Measurements from ENCODE around the gene TMEM8B. TPM values are rescaled to one million over a fixed set of nuclear protein-coding genes. Genes with fewer than 3 reads are reported as not detected.

The TMEM8B gene
- total RNA-seq, 2 experiments from 2014 or later = 5.9 to 6.0 TPM

DNA sequence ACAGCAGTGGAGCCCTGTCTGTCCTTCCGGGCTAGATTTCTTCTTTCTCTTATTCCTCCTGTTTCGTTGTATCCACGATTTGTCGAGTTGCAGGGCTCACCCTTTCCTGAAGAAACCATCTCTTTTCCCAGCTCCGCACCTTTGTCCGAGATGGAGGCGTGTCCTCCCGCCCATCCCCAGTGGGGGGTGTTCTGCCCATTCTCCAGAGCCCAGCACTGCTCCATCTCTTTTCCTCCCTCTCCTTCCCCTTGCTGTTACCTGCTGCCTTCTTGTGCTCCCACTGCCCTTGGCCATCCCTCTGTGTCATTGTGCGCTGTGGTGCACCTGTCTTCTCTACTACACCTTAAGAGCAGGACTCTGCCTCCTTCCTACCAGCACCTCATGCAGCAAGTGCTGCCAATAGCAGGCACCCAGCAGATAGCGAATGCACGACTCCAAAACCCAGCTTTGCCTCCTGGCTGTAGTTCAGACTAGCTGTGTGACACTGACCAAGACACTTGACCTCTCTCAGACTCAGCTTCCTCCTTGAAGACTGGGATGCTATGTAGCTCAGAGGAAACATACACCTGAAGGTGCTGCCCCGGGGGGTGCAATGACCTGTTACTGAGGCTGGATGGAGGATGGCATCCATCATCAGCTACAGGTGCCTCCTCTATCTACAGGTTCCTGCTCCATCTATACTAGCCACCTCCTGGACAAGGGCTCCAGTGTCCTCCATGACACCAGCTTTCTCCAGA is 32.3 kb downstream of the TMEM8B start:
- no peak overlapping the region for H3K4me3 Mint-ChIP-seq
- H3K36me3 Mint-ChIP-seq = no peaks in the 10 kb centered on the region
- no peak for DNase-seq
- no peaks in the 10 kb centered on the region for H3K4me1 Mint-ChIP-seq (ENCODE audit: low read depth)
- peaks cover 15% of the 10 kb centered on the region for H3K27me3 Mint-ChIP-seq
- POLR2A ChIA-PET = no interaction called here
- CTCF ChIA-PET = interaction anchor here (1.2 to 1.8 kb wide), 3 partner anchors 21 to 71 kb away, joined by 5 to 6 read pairs (median 5); no protein-coding TSS in a partner anchor
- no peak overlapping the region for H3K27ac Mint-ChIP-seq
- H3K9me3 Mint-ChIP-seq = no peaks in the 10 kb centered on the region
- intact Hi-C loops (cut with micrococcal nuclease) = no loop called here

DNA sequence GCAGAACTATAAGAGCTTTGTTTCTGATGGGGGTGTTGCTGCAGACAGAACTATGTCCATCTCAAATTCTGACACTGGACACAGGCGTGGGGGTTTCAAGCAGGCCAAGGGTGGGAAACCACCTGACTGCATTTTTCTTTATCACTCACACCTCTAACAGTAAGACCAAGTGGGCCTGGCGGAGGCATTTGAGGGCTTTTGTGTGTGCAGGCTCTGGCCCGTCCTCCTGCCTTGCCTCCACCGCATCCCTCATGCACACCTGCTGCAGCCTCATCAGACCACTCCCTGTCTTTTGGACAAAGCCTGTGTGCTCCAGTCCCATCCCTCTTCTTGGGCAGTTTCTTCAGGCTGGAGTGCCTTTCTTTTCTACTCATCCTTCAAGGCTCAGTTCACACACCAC is 33.3 kb downstream of the TMEM8B start:
- intact Hi-C loops (cut with micrococcal nuclease) = no loop called here
- no peak overlapping the region for H3K27ac Mint-ChIP-seq
- CTCF ChIA-PET = interaction anchor here (2.9 kb wide), 1 partner anchor 20 kb away, joined by 19 read pairs; no protein-coding TSS in a partner anchor
- no peak for DNase-seq
- H3K4me3 Mint-ChIP-seq = no peak overlapping the region
- peaks cover 15% of the 10 kb centered on the region for H3K27me3 Mint-ChIP-seq
- H3K4me1 Mint-ChIP-seq (ENCODE audit: low read depth) = no peaks in the 10 kb centered on the region
- POLR2A ChIA-PET = no interaction called here
- no peaks in the 10 kb centered on the region for H3K36me3 Mint-ChIP-seq
- no peaks in the 10 kb centered on the region for H3K9me3 Mint-ChIP-seq

DNA sequence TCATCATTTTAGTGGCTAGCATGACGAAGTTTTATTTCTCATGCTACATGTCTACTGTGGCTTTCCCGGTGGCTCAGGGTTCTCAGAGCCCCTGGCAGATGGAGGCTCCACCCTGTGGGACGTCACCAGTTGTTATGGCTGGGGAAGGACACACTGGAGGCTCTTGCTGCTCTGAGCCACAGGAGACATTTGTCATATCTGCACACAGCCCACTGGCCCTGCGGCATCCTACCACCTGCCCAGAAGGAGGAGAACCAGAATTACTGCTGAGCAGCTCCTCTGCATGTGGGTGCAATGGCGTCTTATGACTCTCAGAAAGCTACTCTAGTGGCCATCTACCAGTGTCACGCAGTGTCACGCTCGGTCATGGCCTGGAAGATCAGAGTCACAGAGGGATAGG is 34.6 kb downstream of the TMEM8B start:
- CTCF ChIA-PET = interaction anchor here (0.8 to 2.9 kb wide), 2 partner anchors 19 to 73 kb away, joined by 4 to 19 read pairs; no protein-coding TSS in a partner anchor
- intact Hi-C loops (cut with micrococcal nuclease) = no loop called here

DNA sequence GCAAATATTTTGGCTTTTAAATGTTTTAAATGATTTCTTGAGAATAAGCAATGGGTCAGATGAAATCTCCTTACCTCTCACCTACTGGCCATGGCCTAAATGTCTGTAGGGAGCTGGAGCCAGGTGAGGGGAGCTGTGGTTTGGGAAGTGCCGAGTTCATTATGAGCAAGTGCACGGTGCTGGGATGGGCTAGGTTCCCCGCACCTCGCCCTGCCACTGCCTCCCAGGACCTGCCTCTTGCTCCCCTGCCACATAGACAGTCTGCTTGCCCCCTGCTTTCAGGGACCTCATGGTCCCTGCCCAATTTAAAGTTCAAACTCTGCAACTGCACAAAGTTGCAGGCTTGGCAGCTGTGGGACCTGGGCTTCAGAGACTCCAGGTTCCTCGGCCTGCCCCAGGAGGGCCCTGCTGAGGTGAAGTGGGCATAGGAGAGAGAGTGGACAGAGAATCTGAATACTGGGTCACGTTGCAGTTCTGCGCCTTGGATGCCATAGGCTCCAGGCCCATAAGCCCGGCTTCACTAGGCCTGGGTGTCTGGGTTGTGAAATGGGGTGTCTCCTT is 35.7 kb downstream of the TMEM8B start:
- ChIA-PET CTCF (interaction anchor here (0.6 to 2.9 kb wide), 3 partner anchors 14 to 75 kb away, joined by 3 to 19 read pairs (median 3); no protein-coding TSS in a partner anchor), POLR2A (no interaction called here)
- H3K27ac Mint-ChIP-seq = no peak overlapping the region
- H3K36me3 Mint-ChIP-seq = no peaks in the 10 kb centered on the region
- no peak for DNase-seq
- H3K9me3 Mint-ChIP-seq = no peaks in the 10 kb centered on the region
- peaks cover 15% of the 10 kb centered on the region for H3K27me3 Mint-ChIP-seq
- no peaks in the 10 kb centered on the region for H3K4me1 Mint-ChIP-seq (ENCODE audit: low read depth)
- no peak overlapping the region for H3K4me3 Mint-ChIP-seq
- intact Hi-C loops (cut with micrococcal nuclease) = no loop called here

More for the DNA sequence above, 34.6 kb downstream of the TMEM8B start:
- DNase-seq = no peak
- POLR2A ChIA-PET = no interaction called here
- Mint-ChIP-seq H3K9me3 (no peaks in the 10 kb centered on the region), H3K27me3 (peaks cover 15% of the 10 kb centered on the region), H3K27ac (no peak overlapping the region), H3K4me3 (no peak overlapping the region), H3K36me3 (no peaks in the 10 kb centered on the region), H3K4me1 (ENCODE audit: low read depth) (no peaks in the 10 kb centered on the region)

DNA sequence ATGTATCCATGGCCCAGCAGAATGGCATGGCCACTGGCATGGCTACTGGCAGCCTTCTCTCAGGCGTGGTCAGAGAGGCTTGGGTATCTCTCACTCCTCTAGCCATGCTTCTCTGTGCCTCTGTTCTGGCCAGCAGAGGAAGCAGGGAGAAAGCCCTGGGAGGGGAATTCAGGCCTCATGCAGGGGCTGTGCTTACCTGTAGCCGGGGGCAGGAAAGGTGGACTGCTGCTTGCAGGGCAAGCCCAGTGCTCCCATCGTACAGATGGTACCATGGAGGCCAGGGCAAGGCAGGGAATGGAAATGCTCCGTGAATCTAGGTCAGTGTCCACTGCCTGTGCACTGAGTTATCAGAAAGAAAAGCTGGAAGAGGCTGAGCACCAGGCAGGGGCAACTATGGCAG is 38.5 kb downstream of the TMEM8B start:
- H3K9me3 Mint-ChIP-seq = no peaks in the 10 kb centered on the region
- no peak for DNase-seq
- H3K4me3 Mint-ChIP-seq = no peak overlapping the region
- ChIA-PET POLR2A (interaction anchor here (0.6 kb wide), 1 partner anchor 64 kb away, joined by 3 read pairs; no protein-coding TSS in a partner anchor), CTCF (no interaction called here)
- H3K27ac Mint-ChIP-seq = no peak overlapping the region
- H3K4me1 Mint-ChIP-seq (ENCODE audit: low read depth) = no peaks in the 10 kb centered on the region
- intact Hi-C loops (cut with micrococcal nuclease) = no loop called here
- H3K27me3 Mint-ChIP-seq = peaks cover 7% of the 10 kb centered on the region
- H3K36me3 Mint-ChIP-seq = no peaks in the 10 kb centered on the region

DNA sequence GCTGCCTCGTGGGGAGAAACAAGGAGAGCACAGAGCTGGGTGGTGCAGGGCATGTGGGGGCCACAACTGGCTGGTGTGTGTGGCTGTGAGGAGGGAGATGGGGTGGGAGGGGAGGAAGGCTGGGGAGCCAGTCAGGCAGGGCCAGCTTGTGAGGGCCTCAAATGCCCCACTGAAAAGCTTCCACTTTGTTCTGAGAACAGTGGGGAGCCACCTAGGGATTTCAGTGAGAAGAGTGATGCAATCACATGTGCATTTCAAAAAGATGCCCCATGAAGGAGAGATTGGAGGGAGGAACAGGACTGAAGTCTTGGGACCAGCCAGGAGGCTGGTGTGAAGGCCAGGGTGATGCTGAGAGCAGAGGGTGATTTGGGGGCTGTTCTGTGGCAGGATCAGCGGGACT is 39.9 kb downstream of the TMEM8B start:
- Mint-ChIP-seq H3K4me1 (ENCODE audit: low read depth) (no peaks in the 10 kb centered on the region), H3K27me3 (peaks cover 2% of the 10 kb centered on the region)
- CTCF ChIA-PET = no interaction called here

DNA sequence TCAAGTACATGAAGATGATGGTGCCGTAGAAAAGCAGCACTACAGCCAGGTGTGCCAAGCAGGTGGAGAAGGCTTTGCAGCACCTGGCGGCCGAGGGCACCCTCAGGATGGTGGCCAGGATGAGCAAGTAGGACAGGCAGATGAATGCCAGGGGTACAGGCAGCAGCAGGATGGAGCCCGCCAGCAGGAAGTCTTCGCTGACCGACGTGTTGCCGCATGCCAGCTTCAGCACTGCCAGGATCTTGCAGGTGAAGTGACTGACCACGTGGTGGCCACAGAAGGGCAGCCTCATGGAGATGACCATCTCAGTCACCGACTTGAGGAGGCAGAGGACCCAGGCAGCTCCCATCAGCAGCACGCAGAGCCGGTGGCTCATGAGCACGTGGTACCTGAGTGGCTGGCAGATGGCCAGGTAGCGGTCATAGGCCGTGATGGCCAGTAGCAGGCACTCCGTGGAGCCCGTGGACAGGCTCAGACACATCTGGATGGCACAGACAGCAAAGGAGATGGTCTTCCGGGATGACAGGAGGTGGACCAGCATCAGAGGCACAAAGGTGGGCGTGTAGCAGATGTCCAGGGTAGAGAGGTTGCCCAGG is 40.7 kb downstream of the TMEM8B start:
- ChIA-PET POLR2A (no interaction called here), CTCF (no interaction called here)
- H3K9me3 Mint-ChIP-seq = no peaks in the 10 kb centered on the region
- no peak overlapping the region for H3K27ac Mint-ChIP-seq
- no peaks in the 10 kb centered on the region for H3K4me1 Mint-ChIP-seq (ENCODE audit: low read depth)
- H3K36me3 Mint-ChIP-seq = no peaks in the 10 kb centered on the region
- intact Hi-C loops (cut with micrococcal nuclease) = no loop called here
- DNase-seq = no peak
- no peaks in the 10 kb centered on the region for H3K27me3 Mint-ChIP-seq
- H3K4me3 Mint-ChIP-seq = no peak overlapping the region

More for the DNA sequence above, 39.9 kb downstream of the TMEM8B start:
- POLR2A ChIA-PET = no interaction called here
- DNase-seq = no peak
- no peaks in the 10 kb centered on the region for H3K9me3 Mint-ChIP-seq
- no peak overlapping the region for H3K4me3 Mint-ChIP-seq
- H3K27ac Mint-ChIP-seq = no peak overlapping the region
- H3K36me3 Mint-ChIP-seq = no peaks in the 10 kb centered on the region
- intact Hi-C loops (cut with micrococcal nuclease) = no loop called here

DNA sequence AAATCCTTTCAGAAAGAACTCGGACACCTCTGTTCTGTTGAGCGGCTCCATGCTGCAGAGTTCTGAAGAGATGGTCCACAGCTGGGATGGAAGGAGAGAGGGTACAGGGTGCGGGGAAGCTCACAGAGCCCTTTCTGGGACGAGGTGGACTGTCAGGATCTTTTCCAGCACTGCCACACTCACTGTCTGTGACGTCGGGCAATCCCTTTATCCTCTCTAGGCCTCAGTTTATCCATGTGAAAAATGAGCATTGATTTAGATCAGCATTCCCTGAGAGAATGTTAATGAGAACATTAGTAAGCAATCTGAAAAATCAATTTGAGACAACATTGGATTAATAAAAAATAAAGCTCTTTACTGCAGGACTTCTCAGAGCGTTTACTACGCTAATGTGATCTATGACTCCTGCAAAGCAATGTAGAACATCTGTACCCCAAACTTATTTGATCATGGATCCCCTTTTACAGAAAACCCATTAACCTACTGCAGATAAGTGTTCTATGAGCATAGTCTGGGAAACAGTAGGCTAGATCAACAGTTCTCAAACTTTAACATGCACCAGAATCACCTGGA is 41.4 kb downstream of the TMEM8B start, which contains the start of gene OR13J1:
Gene OR13J1, minus strand, starts transcription at position 51 of the 573 bp plus-strand sequence. Its CDS starts 0 bp downstream, at position 51.
- no peak for DNase-seq
- ChIA-PET CTCF (no interaction called here), POLR2A (no interaction called here)
- Mint-ChIP-seq H3K36me3 (no peaks in the 10 kb centered on the region), H3K27me3 (no peaks in the 10 kb centered on the region), H3K4me3 (no peak within 1 kb of the TSS), H3K4me1 (ENCODE audit: low read depth) (no peaks in the 10 kb centered on the region), H3K9me3 (no peaks in the 10 kb centered on the region), H3K27ac (no peak within 1 kb of the TSS)
- intact Hi-C loops (cut with micrococcal nuclease) = no loop called here

DNA sequence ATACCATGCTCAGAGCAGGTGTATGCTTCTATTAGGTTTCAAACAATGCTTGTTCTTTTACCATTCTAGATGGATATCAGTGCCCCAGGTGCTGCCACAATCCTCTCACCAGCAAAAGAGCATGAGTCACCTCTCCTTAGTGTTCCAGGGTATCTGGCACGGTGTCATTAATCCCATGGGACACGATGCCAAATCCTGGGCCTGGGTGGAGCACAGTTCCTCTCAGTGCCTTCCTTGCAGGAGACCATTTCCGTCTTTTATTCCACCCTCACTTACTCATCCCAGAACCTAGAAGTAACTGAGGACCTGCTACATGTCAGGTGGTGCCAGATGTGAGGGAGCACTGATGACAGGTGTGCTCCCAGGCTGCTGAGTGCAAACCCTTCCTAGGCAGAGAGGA is 42.5 kb downstream of the TMEM8B start:
- CTCF ChIA-PET = interaction anchor here (1.6 kb wide), 1 partner anchor 81 kb away, joined by 5 read pairs; no protein-coding TSS in a partner anchor
- H3K9me3 Mint-ChIP-seq = no peaks in the 10 kb centered on the region
- DNase-seq = no peak
- POLR2A ChIA-PET = no interaction called here
- H3K27ac Mint-ChIP-seq = no peak overlapping the region
- no peaks in the 10 kb centered on the region for H3K27me3 Mint-ChIP-seq
- no peak overlapping the region for H3K4me3 Mint-ChIP-seq
- no peaks in the 10 kb centered on the region for H3K4me1 Mint-ChIP-seq (ENCODE audit: low read depth)
- intact Hi-C loops (cut with micrococcal nuclease) = no loop called here
- H3K36me3 Mint-ChIP-seq = no peaks in the 10 kb centered on the region

DNA sequence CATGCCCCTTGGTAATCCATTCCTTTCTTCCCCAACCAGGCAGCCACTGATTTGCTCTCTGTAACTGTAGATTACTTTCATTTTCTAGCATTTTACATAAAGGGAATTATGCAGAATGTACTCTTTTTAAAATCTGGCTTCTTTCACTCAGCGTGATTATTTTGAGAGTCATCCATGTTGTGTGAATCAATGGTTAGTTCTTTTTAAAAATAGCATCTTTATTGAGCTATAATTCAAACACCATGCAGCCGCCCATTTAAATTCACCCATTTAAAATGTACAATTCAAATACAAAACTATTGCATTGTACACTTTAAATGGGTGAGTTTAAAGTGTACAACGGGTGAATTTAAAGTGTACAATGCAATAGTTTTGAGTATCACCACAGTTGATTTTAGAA is 43.5 kb downstream of the TMEM8B start:
- no peak for DNase-seq
- H3K4me1 Mint-ChIP-seq (ENCODE audit: low read depth) = no peaks in the 10 kb centered on the region
- H3K27ac Mint-ChIP-seq = no peak overlapping the region
- intact Hi-C loops (cut with micrococcal nuclease) = no loop called here
- CTCF ChIA-PET = interaction anchor here (0.7 to 1.6 kb wide), 5 partner anchors 8 to 136 kb away, joined by 3 to 5 read pairs (median 3); no protein-coding TSS in a partner anchor
- H3K4me3 Mint-ChIP-seq = no peak overlapping the region
- peaks cover 2% of the 10 kb centered on the region for H3K36me3 Mint-ChIP-seq
- POLR2A ChIA-PET = no interaction called here
- H3K9me3 Mint-ChIP-seq = peaks cover 5% of the 10 kb centered on the region
- no peaks in the 10 kb centered on the region for H3K27me3 Mint-ChIP-seq

DNA sequence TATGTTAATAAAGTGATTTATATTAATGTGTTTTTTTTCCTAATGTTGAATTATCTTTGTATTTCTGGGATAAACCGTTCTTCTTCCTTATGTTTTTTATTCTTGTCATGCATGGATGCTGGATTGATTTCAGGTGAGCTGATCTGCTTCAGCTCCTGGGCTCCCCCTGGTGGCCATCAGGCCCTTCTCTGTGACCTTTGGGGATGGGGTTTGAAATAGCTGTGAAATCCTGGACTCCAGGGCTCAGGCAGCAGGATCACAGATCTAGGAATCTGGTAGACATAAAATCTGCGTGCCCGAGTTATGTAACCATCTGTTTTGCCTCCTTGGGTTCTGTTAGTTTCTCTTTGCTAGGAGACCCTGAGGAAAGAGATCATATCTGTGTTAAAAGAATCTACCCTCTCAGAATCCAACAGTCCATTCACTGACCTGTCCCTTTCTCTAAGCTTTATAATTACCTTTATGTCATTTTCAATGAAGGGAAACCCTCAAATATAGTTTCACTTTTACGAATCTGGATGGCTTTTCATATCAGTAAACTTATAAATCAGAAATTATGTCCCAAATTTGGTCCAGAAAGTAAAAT is 53.3 kb downstream of the TMEM8B start:
- Mint-ChIP-seq H3K36me3 (peaks cover 4% of the 10 kb centered on the region), H3K27me3 (no peaks in the 10 kb centered on the region), H3K9me3 (peaks cover 6% of the 10 kb centered on the region), H3K4me3 (no peak overlapping the region), H3K27ac (no peak overlapping the region), H3K4me1 (ENCODE audit: low read depth) (no peaks in the 10 kb centered on the region)
- CTCF ChIA-PET = interaction anchor here (0.5 to 3.0 kb wide), 50 partner anchors 9 to 767 kb away, joined by 3 to 66 read pairs (median 6); partner anchors contain the start of genes ATOSB, CCDC107, CREB3 and FAM221B
- POLR2A ChIA-PET = interaction anchor here (1.3 kb wide), 1 partner anchor 94 kb away, joined by 3 read pairs; no protein-coding TSS in a partner anchor
- peak; percentile 84 for DNase-seq
- intact Hi-C loops (cut with micrococcal nuclease) = loop anchor here (1.0 to 10.0 kb wide), 3 partner anchors 56 to 278 kb away; partner anchors contain the start of gene TESK1

Data from activated CD4-positive, alpha-beta memory T cell treated with anti-CD3 and anti-CD28 coated beads for 36 hours (primary cell).